HG03280 (cell line): ENCODE results near the gene TTYH3.
"Not testable (repeated sequence)": the region's sequence is repeated elsewhere in the genome, so short reads cannot be mapped to it uniquely, and the experiment has no call there.

Experiments used
- ATAC-seq: cut with Tn5 transposase; IDR thresholded peaks from one replicate; pipeline ENCODE4 v1.9.1; 2021; ENCODE audit warnings: mild to moderate bottlenecking, moderate library complexity; ENCODE audit not compliant: unreplicated experiment

The TTYH3 gene

DNA sequence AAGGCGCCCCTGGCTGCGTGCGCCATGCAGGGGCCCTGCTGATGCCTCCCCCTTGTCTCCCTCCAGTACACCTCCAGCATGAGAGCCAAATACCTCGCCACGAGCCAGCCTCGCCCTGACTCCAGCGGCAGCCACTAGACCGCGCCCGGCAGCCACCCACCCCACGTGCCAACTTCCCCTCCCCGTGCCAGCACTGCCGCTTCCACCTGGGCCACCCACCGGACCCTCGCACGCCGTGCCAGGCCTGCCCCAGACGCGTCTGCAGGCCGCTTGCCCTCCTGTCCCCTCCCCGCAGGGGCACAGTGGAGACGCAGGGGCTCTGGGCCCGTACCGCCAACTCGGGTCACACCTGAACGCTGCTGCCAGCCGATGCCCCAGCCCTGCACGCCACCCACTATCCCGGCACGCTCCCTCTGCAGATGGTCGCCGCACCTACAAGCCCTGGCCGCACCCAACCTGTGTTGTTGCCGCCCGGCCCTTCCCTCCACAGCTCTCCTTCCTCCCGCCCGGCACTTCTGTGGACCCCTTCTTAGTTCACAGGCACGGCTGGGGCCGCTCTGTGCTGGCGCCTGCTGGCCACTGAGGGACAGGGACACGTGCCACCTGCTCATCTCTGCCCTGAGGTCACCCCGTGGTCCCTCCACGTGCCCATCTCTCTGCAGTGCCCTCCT lies 30.0 kb downstream of the TTYH3 start:
- no peak for ATAC-seq

DNA sequence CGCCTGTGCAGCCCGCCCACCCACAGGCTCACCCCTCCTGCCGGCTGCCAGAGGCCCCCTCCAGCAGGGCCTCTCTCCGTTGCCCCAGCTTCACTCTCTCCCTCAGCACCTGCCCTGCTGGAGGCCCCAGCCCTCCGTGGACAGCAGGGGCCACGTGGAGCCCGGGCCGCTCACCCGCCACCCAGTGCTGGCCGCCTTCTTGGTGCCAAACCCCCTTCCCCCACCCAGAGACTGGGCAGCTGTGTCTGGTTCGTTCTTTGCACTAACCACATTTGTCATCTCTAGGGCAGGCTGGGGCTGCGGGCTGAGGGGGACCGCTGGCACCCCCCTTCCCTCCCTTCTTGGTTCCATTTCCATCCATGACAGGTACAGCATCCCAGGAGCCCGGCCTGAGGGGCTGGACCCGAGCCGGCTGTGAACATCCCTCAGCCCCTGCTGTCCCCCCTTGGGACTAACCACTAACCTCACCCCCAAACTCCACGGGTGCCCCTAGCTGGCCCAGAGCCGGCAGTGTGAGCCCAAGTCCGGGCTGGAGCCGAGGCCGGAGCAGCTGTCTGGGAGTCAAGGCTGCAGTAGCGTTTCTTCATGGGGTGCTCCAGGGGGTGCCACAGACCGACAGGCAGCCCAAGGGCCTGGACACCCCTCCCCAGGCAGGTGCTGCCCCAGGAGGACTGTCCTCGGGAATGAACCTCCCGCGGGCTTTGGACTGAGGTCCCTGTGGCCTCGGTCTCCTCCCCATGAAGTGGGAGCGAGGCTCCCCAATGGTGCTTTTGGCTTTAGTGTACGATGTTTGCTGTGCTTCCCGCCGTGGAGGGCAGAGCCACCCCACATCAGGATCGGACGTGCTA lies 30.7 kb downstream of the TTYH3 start:
- ATAC-seq, result no peak

DNA sequence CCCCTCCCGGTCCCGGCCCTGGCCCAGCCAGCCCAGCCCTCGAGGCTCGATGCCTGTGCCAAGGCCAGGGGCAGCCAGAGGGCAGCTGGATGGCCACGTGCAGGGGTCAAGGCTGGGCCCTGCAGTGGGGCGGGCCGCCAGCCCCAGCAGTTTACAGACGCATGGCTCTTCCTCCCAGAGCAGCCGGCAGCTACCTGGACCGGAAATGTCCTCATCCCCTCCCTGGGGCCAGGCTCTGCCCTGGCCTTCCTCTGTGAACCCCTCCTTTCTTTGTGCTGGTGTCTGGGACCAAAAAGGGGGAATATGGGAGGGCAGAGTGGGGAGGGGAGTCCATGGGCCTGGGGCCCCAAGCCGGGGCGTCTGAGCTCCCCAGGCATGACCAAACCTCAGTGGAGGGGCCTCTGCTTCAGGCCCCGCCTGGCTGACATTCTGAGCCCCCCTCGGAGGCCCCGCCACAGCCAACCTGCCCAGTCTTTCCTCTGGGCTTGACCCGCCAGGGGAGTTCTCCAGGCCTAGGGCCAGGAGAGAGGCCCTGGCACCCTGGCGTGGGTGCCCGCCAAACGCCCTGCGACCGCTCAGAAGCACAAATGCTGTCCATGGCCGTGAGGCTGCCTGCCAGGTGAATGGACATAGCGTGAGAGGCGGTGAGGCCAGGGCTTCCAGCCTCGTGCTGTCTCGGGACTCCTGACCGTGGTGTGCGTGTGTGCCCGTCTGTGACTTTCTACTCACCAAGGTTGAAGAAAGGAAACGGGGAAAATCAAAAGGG lies 31.5 kb downstream of the TTYH3 start:
- ATAC-seq, result no peak

DNA sequence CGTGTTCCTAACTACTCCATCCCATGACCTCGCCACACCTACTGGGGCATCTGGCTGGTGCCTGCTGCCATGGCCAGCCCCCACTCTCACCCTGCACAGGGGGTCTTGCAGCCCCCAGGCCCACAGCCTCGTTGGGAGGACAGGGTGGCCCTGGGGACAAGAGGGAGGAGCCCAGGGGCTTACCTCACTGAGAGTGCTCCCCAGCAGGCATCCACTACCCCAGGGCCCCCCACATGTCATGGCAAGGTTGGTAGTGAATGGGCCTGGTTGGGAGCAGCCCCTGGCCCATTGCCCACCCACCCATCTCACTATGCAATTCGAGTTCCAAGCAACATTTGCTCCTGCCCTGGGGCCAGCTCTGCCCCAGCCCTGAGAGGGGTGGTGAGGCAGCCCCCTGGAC lies 32.2 kb downstream of the TTYH3 start:
- no peak for ATAC-seq

DNA sequence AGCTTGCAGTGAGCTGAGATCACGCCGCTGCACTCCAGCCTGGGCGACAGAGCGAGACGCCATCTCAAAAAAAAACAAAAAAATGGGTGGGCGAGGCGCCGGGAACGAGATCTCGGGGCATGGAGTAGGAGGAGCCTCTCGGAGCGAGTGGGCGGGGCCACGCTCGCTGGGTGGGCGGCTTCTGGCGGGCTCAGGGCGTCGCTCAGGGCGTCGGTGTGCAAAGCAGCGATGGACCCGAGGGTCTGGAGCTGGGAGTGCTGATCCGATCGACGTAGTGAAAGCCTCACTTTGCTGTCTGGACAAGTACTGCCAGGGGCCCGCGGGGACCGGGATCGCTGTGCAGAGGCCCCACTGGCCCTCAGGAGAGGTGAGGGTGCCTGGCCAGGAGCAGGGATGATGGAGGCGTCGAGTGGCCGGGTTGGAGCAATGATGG lies 33.6 kb downstream of the TTYH3 start:
- ATAC-seq, result no peak

DNA sequence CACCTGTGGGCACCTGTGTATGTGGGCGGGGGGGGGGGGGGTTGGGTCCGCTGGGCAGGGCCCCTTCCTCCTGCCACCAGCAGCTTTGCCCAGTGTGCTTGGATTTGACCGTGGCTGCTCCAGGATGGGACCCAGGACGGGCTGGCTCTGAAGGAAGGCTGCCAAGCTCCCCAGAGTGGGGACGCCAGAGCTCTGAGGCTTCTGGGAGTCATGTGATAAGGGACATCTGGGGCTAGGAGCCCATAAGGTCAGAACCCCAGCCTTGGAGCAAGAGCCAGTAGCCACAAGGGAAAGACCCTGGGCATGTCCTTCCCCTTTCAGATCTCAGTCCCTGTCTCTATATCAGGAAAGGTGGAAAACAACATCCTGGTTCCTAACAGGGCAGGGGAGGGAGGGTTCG lies 34.4 kb downstream of the TTYH3 start:
- no peak for ATAC-seq

DNA sequence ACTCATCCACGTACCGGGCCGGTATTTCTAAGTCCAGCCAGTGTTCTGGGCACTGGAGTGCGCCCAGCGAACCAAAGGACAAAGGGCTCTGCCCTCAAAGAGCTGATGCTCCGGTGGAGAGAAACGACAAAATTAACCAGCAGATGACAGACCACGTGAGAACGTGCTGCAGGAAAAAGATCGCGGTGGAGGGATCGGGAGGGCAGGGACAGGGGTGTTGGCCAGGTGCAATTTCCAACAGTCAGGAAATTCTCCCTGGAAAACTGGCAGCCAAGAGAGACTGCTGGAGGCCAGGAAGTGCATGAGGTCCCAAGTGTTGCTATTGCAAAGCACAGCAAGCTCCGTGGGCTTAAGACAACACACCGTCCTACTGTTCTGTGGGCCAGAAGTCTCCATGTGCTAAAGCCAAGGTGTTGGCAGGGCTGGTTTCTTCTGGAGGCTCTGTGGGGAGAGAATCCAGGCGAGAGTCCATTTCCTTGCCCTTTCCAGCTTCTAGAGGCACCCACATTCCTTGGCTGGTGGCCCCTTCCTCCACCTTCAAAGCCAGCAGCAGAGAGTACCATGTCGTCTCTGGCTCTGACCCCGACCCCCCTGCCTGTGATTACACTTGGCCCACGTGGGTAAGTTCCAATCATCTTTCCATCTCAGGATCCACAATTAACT lies 34.9 kb downstream of the TTYH3 start:
- ATAC-seq, result no peak

DNA sequence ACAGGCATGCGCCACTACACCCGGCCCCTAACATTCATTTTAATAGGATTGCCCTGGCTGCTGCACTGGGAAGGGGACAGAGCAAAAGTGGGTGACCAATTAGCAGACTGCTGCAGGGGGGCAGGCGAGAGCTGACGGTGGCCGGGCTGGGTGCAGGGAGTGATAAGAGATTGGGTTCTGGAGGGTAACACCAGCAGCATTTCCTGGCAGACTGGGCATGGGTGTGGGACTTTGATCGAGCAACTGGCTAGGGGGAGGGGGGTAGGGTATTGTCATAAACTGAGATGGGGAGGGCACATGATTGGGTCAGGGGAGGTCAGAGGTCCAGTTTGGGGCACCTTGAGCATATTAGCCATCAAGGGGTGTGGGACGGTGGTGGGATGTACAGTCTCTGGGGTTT lies 36.1 kb downstream of the TTYH3 start:
- ATAC-seq, result no peak

DNA sequence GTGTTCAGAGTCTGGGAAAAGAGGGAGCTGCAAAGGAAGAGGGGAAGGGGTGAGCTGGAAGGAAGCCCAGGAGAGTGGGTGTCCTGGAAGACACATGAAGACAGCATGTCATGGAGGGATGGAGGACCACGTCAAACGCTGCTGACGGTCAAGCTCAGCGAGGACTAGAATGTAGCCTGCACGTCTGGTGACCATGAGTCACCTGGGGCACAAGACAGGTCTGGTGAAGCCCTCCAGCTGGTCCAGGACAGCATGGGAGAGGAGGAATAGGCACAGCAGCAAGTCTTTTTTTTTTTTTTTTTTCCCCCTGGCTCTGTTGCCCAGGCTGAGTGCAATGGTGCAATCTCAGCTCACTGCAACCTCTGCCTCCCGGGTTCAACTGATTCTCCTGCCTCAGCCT lies 36.6 kb downstream of the TTYH3 start:
- ATAC-seq, result no peak

DNA sequence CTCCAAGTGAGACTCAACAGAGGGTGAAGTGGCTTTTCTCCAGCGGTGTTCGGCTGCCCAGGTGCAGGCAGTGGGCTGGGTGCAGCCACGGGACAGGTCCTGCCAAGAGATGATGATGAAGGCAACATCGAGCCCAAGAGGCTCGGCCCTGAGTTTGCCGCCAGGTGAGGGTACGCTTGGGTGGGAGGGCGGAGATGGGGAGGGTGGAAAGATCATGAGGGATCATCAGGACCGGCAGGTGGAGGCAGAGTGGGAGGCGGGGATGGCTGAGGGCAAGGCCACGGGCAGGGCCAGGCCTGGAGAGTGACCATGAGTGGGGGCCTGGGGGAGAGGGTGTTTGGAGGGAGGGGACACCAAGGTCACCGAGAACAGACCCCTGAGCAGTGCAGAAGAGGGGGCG lies 38.4 kb downstream of the TTYH3 start:
- ATAC-seq, result no peak

DNA sequence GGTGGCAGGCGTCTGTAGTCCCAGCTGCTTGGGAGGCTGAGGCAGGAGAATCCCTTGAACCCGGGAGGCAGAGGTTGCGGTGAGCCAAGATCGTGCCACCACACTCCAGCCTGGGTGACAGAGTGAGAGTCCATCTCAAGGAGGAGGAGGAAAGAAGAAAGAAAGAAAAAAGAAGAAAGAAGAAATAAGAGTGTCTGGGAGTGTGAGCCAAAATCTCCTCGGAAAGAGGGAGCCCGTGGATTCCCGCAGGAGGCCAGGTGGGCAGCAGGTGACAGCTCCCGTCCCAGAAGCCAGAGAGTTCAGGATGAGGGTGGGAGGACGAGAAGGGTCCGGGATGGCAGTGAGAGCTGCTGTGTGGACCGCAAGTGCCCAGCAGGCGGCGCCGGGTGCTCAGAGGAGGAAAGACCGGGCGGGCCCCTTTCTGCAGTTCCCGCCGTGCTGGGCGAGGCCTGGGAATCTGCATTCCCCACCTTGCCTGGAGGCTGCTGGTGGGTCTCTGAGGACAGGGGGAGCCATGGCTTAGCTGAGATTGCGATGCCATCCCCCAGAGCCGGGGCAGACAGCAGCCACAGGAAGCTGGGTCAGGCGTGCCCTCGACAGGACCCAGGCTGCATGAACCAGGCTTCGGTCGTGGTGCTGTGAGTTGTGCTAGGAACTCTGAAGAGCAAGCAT lies 39.1 kb downstream of the TTYH3 start:
- peak; percentile 70 for ATAC-seq

DNA sequence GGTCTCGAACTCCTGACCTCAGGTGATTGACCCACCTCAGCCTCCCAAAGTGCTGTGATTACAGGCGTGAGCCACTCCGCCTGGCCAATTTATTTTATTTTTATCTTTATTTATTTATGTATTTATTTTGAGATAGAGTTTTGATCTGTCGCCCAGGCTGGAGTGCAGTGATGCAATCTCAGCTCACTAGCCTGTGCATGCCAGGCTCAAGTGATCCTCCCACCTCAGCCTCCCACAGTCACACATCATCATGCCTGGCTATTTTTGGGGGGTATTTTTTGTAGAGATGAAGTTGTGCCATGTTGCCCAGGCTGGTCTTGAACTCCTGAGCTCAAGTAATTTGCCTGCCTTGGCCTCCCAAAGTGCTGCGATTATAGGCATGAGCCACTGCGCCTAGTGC lies 41.4 kb downstream of the TTYH3 start:
- not testable (repeated sequence) for ATAC-seq

DNA sequence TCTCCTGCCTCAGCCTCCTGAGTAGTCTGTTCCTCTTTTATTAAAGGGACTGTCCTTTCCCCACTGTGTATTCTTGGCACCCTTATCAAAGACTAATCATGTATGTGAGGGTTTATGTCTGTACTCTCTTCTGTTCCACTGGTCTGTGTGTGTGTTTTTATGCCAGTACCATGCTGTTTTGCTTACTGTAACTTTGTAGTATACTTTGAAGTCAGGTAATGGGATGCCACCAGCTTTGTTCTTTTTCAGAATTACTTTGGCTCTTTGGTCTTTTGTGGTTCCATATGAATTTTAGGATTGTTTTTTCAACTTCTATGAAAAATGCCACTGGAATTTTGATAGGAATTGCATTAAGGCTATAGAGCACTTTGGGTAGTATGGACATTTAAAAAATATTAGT lies 42.1 kb downstream of the TTYH3 start:
- ATAC-seq, result no peak

DNA sequence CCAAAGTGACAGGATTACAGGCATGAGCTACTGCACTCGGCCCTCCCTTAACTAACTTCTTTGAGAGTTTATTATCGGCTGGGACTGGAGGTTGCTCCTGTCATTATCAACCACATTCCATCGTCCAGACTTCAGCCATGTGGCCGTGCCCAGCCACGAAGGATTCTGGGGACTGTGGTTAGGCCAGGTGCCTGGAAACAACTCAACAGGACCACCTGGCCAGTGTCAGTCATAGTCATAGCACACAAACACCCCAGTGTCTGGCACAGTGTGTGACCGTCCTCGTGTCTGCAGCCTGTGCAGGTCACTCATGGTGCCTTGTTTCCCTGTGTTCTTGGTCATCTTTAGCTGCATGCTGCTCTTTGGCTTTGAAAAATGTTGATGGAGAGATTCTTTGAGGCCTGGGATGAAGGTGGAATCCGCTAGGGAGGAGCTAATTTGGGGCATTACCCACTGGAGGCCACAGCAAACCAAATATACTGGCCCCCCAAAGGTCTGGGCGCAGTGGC lies 43.5 kb downstream of the TTYH3 start:
- ATAC-seq, result no peak

DNA sequence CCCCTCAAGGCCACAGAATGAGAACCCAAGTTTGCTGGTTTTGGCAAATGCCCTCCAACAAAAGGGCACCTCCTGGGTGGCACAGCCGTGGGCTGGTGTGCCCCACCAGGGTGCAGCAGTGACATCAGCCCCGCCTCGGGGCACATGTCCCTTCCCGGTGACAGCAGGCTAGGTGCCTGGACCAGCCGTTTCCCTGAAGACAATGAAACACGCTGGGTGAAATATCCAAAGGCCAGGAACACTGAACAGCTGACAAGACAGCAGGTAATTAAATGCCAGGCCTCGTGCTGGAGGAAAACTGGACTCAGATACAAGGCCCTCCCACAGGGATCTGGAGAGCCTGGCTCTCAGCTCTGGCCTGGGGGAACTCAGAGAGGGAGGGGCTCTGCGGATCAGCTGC lies 44.8 kb downstream of the TTYH3 start:
- not testable (repeated sequence) for ATAC-seq

DNA sequence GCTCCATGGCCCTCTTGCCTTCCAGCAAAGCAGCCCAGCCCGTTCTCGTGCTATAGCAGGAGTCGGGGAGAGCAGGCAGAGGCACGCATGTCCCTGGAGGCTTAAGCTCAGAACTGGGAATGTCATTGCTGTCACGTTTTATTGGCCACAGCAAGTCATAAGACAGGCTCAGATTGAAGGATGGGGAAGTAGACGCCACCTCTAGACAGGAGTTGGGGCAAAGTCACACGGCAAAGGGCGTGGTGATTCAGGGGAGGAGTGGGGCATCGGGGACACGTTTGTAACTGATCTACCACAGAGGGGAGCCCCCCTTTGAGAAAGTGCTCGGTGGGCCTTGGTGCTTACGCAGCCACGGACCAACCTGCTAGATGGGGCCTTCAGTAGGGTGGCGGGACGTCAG lies 46.7 kb downstream of the TTYH3 start:
- ATAC-seq, result not testable (repeated sequence)

DNA sequence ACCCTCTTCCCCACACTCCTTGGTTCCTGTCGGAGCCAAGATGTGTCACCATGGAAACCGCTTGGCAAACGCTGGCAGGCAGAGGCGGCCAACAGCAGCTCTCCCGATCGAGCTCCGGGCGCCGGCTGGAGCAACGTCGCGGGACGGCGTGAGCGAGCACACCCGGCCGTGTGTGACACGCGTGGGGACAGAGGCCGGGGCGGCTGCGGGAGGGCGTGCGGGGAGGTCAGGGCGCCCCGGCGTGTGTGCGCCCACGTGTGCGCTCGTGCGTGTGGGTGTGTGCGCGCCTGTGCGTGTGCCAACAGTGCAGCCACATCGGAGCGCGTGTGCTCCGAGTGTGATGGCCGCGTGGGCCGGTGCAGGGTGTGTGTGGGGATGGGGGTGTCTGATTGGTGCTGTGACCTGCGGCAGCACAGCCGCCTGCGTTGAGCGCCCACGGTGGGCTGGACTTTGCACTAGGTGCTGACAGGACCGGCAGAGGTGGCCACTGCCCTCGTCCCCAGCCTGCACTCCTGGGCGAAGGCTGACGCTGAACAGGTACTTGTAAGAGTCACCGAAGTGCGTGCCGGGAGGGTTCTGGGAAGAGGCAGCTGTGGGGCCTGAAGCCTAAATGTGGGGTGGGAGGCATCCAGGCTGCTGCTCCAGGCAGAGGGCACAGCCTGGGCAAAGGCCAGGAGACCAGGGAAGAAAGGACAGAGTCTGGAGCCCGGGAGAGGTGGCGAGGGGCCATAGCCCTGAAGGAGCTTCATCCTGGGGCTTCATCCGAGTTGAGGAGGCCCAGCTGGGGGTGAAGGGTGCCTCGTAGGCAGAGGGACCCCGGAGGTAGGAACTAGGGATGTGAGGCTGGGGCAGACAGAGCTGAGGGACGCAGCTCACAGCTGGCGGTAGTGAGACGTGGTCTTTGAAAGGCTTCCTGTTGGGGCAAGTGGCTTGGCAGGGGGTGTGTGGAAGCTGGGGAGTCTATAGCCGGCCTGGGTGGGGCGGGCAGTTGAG lies 47.6 kb downstream of the TTYH3 start:
- not testable (repeated sequence) for ATAC-seq

DNA sequence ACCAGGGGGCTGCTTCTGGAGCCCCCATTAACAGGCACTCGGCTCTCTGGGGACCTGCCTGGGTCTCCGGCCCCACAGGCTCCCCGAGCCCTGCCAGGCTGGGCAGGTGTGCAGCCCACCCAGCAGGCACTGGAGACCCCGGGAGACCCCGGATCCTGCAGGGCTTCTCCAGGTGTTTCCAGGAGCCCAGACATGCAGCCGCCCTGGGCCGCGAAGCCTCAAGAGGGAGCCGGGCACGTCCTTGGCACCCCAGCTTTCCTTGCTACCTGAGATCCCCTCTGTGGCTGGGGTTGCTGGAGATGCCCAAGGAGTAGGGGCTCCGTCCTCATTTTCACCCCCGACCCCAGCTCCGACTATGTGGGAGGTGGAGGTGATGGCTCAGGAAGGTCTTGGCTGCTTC lies 48.5 kb downstream of the TTYH3 start:
- ATAC-seq, result no peak

DNA sequence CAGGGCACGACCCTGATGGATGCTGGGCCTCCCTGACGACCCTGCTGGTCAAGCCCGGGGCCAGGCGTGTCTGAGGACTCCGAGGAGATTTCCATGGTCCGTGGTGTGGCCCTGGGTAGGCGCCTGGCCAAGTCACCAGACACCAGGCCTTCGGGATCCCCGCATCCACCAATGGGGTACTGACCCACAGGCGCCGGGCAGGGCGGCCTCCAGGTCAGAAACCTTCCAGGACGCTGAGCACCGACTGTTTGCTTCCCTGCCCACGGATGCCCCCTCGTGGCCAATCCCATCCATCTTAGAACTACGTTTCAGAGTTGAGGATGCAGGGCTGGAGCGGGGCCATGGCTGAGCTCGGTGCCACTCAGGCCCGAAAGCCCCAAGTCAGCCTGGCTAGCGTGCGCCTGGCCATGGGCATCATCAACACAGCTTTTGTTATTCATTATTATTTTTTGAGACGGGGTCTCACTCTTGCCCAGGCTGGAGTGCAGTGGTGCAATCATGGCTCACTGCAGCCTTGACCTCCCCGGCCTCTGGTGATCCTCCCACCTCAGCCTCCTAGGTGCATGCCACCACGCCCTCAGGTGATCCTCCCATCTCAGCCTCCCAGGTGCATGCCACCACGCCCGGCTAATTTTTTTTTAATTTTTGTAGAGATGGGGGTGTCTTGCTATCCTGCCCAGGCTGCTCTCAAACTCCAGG lies 49.2 kb downstream of the TTYH3 start:
- no peak for ATAC-seq
